HepG2 (cell line): ENCODE measurements around the gene TNNI2. TPM values are rescaled to one million over a fixed set of nuclear protein-coding genes. Genes with fewer than 3 reads are reported as not detected.

Experiments
- ATAC-seq: fragments of 200-7000 bp; cut with Tn5 transposase; 3 replicates; pipeline ENCODE4 v1.9.1; 2020; ENCODE audit warnings: mild to moderate bottlenecking, moderate library complexity
- BruUV-seq: library from RNA; stranded (reverse); fragments of 400-500 nt; replicated peaks from 2 replicates; lab custom pipeline; 2021; lab: Mats Ljungman, UMichigan
- CTCF ChIA-PET: fragments of 300-600 bp; formaldehyde crosslinking; extraction: SDS; loops from one replicate; lab custom pipeline; 2021; ENCODE audit warnings: low total read pairs, inconsistent platforms, low intra/inter-chr PET ratio; lab: Yijun Ruan, JAX
- POLR2A ChIA-PET: fragments of 350-600 bp; sonication (Branson Sonifier 250); formaldehyde crosslinking; loops from one replicate; lab custom pipeline; 2020; ENCODE audit warnings: antibody characterized with exemption, inconsistent platforms; lab: Yijun Ruan, JAX
- DNase-seq: peaks from one replicate; pipeline ENCODE4 v3.0.0-alpha.2; 2015; ENCODE audit warnings: low spot score
- FAIRE-seq: peaks from 3 replicates; lab custom pipeline; 2011; peaks lifted over from hg19 to GRCh38; lab: Jason Lieb, UNC
- H2AFZ ChIP-seq: one replicate; pipeline ENCODE4 v1.6.1; 2011; ENCODE audit warnings: low read length, inconsistent platforms
- H3K27ac ChIP-seq: fragments of 300-600 bp; 3 replicates; pipeline ENCODE4 v1.8.0; 2011; ENCODE audit warnings: mixed run types, mild to moderate bottlenecking, mixed read lengths, low read length, inconsistent platforms; ENCODE audit not compliant: insufficient read depth; ENCODE audit errors: extremely low read length
- H3K27me3 ChIP-seq, 2 experiments: fragments of 200-600 bp in 1 of 2; 2 replicates in 1 of 2; 3 replicates in 1 of 2; pipeline versions ENCODE4 v1.6.0 to v1.8.0; 2011; ENCODE audit warnings: low read length in 2 of 2, mild to moderate bottlenecking in 2 of 2, moderate library complexity in 2 of 2, inconsistent platforms in 1 of 2; ENCODE audit not compliant: insufficient read depth in 2 of 2, control insufficient read depth in 1 of 2
- H3K36me3 ChIP-seq, 2 experiments: fragments of 200-600 bp in 1 of 2; replicated peaks in 1 of 2; 2 replicates in 1 of 2; 3 replicates in 1 of 2; pipeline versions ENCODE4 v1.5.1 to v1.8.0; 2011; ENCODE audit warnings: low read length in 2 of 2, inconsistent platforms in 1 of 2; ENCODE audit not compliant: insufficient read depth in 2 of 2, control insufficient read depth in 1 of 2
- H3K4me1 ChIP-seq: 2 replicates; pipeline ENCODE4 v1.5.1; 2012; ENCODE audit warnings: low read length, inconsistent platforms; ENCODE audit not compliant: insufficient read depth
- H3K4me2 ChIP-seq: 2 replicates; pipeline ENCODE4 v1.6.0; 2011; ENCODE audit warnings: low read depth, low read length, inconsistent platforms
- H3K4me3 ChIP-seq, 3 experiments: fragments of 200-600 bp in 1 of 3; sonication (generic), shearing (Covaris generic) in 1 of 3; replicated peaks in 1 of 3; 2 replicates each; pipeline ENCODE4 v1.5.1; 2011 to 2016; ENCODE audit warnings: low read length in 3 of 3, inconsistent platforms in 2 of 3, low read depth in 2 of 3, mild to moderate bottlenecking in 2 of 3, control low read depth in 1 of 3, mixed read lengths in 1 of 3; ENCODE audit not compliant: insufficient read depth in 1 of 3
- H3K79me2 ChIP-seq: one replicate; pipeline ENCODE4 v1.6.1; 2011; ENCODE audit warnings: low read length, inconsistent platforms; ENCODE audit not compliant: insufficient read depth
- H3K9ac ChIP-seq: 2 replicates; pipeline ENCODE4 v1.6.0; 2011; ENCODE audit warnings: mild to moderate bottlenecking, low read depth, low read length, inconsistent platforms; ENCODE audit not compliant: insufficient read depth
- H3K9me3 ChIP-seq: 2 replicates; pipeline ENCODE4 v1.5.1; 2012; ENCODE audit warnings: mild to moderate bottlenecking, low read length
- H4K20me1 ChIP-seq: 2 replicates; pipeline ENCODE4 v1.6.0; 2011; ENCODE audit warnings: inconsistent platforms, mild to moderate bottlenecking, low read length, moderate library complexity; ENCODE audit not compliant: insufficient read depth
- AKNA ChIP-seq: sonication (generic); formaldehyde crosslinking; IDR thresholded peaks from 2 replicates; pipeline ENCODE4 v1.4.0; 2020; ENCODE audit warnings: missing genetic modification reagents, borderline replicate concordance
- ATF3 ChIP-seq: sonication (generic); formaldehyde crosslinking; IDR thresholded peaks from 2 replicates; pipeline ENCODE4 v1.4.0; 2020; ENCODE audit warnings: missing genetic modification reagents
- FOXO4 ChIP-seq: sonication (generic); formaldehyde crosslinking; conservative IDR thresholded peaks from 2 replicates; pipeline ENCODE4 v1.8.1; 2023; ENCODE audit warnings: missing genetic modification reagents
- HMGA1 ChIP-seq: sonication (generic); formaldehyde crosslinking; conservative IDR thresholded peaks from 2 replicates; pipeline ENCODE4 v1.4.0; 2020; ENCODE audit warnings: missing genetic modification reagents
- NFIB ChIP-seq: sonication (generic); formaldehyde crosslinking; IDR thresholded peaks from 2 replicates; pipeline ENCODE4 v1.9.0; 2021; ENCODE audit warnings: missing genetic modification reagents, mild to moderate bottlenecking, borderline replicate concordance
- SKIL ChIP-seq: sonication (generic); formaldehyde crosslinking; IDR thresholded peaks from 2 replicates; pipeline ENCODE4 v1.8.0; 2022; ENCODE audit warnings: missing genetic modification reagents, mild to moderate bottlenecking, moderate library complexity, borderline replicate concordance
- ZFP82 ChIP-seq: sonication (generic); formaldehyde crosslinking; IDR thresholded peaks from 2 replicates; pipeline ENCODE4 v1.5.1; 2020; ENCODE audit warnings: mild to moderate bottlenecking, missing genetic modification reagents, borderline replicate concordance
- ZNF362 ChIP-seq: sonication (generic); formaldehyde crosslinking; IDR thresholded peaks from 2 replicates; pipeline ENCODE4 v1.4.0; 2020; ENCODE audit warnings: missing genetic modification reagents, mild to moderate bottlenecking, borderline replicate concordance
- ZNF446 ChIP-seq: sonication (generic); formaldehyde crosslinking; IDR thresholded peaks from 2 replicates; pipeline ENCODE4 v1.5.0; 2020; ENCODE audit warnings: mild to moderate bottlenecking, missing genetic modification reagents
- WGBS: methylation state at CpG from one replicate; pipeline ENCODE4 v1.1.6; 2017; ENCODE audit warnings: low lambda C conversion rate; 5-methylcytosine and 5-hydroxymethylcytosine counted together
- in situ Hi-C: cut with HindIII; loops from 2 replicates; pipeline ENCODE4 v1.10.0; 2017; ENCODE audit warnings: low pct_unique_long_range_greater_than_20kb; ENCODE audit not compliant: extremely low pct_ligation_motif_present
- intact Hi-C: fragments of 100-400 bp; cut with micrococcal nuclease; formaldehyde crosslinking; loops from one replicate; pipeline ENCODE4 v1.10.0; 2022; ENCODE audit not compliant: unreplicated experiment
- polyA plus RNA-seq, 8 experiments: library from polyadenylated mRNA; depleted of rRNA in 3 of 8; stranded (reverse) in 7 of 8; unstranded in 1 of 8; fragments of >200 nt; fragmentation: Illumina TruSeq in 4 of 8; extraction: Trizol in 4 of 8; gene quantifications; 2 replicates each; pipeline versions ENCODE4 v1.2.1 to v1.2.3, GENCODE V29; 2011 to 2016; ENCODE audit warnings: low read depth in 4 of 8, missing spikeins in 1 of 8, mixed read lengths in 1 of 8; ENCODE audit not compliant: insufficient read depth in 1 of 8
- total RNA-seq, 5 experiments: library from RNA; depleted of rRNA; stranded (reverse); fragments of >200 nt; fragmentation: Illumina TruSeq; extraction: Trizol; gene quantifications; 2 replicates each; pipeline ENCODE4 v1.2.3, GENCODE V29; 2016; ENCODE audit warnings: low read depth in 1 of 5

TNNI2 gene
- total and polyA plus RNA-seq, 2 of the 13 experiments (the other 11 are each of a cell fraction or from before 2014, with no cell fraction given), result 7.2 to 12.0 TPM

GRCh38 chr11:1853376-1854131 lies 14.8 kb downstream of the TNNI2 start (continued):
- TF ChIP-seq AKNA (CRISPR knock-in tag) (no peak), ZNF446 (CRISPR knock-in tag) (no peak), NFIB (CRISPR knock-in tag) (no peak), ZFP82 (CRISPR knock-in tag) (no peak)

- Histone ChIP-seq H4K20me1 (no peaks in the 10 kb centered on the region), H3K4me1 (no peaks in the 10 kb centered on the region), H3K27me3 (peaks cover 25 to 84% of the 10 kb centered on the region in 2 experiments), H3K9ac (no peak overlapping the region), H3K36me3 (no peaks in the 10 kb centered on the region), H3K9me3 (no peaks in the 10 kb centered on the region), H3K4me2 (no peak overlapping the region), H2AFZ (no peak overlapping the region), H3K4me3 (no peak overlapping the region), H3K27ac (no peak overlapping the region), H3K79me2 (no peaks in the 10 kb centered on the region)
- 33% methylated on average over 13 of the region's 27 CpGs for WGBS
- DNase-seq (no peak), ATAC-seq (no peak), FAIRE-seq (no peak)
- no TSS peak for BruUV-seq
- intact Hi-C loops (no loop called here), in situ Hi-C loops (no loop called here)
- ChIA-PET POLR2A (no interaction called here), CTCF (no interaction called here)
- no peak for TF ChIP-seq ATF3
- TF ChIP-seq HMGA1, result no peak
- no peak for TF ChIP-seq ZNF362 (CRISPR knock-in tag)
- no peak for TF ChIP-seq FOXO4 (CRISPR knock-in tag)
- no peak for TF ChIP-seq SKIL (CRISPR knock-in tag)
These were observed 15.6 kb downstream of the TNNI2 start for GRCh38 chr11:1854132-1854948.
